H9 (cell line): ENCODE measurements around the gene ITIH5. TPM values are rescaled to one million over a fixed set of nuclear protein-coding genes. Genes with fewer than 3 reads are reported as not detected.

Experiments used
- DNase-seq: peaks from one replicate; pipeline ENCODE4 v3.0.0-alpha.2; 2017
- H2AFZ ChIP-seq: one replicate; pipeline ENCODE4 v1.6.1; 2013; ENCODE audit warnings: mild to moderate bottlenecking, low read length, control low read depth, moderate library complexity
- H2AK5ac ChIP-seq: 2 replicates; pipeline ENCODE4 v1.6.1; 2013; ENCODE audit warnings: low read length, control low read depth, mixed read lengths; ENCODE audit not compliant: insufficient read length
- H2BK120ac ChIP-seq: one replicate; pipeline ENCODE4 v1.6.1; 2013; ENCODE audit warnings: low read depth, mild to moderate bottlenecking, low read length, control low read depth, inconsistent platforms; ENCODE audit not compliant: poor library complexity, severe bottlenecking
- H2BK12ac ChIP-seq: 2 replicates; pipeline ENCODE4 v1.6.1; 2013; ENCODE audit warnings: low read length, control low read depth, mixed read lengths, low read depth; ENCODE audit not compliant: insufficient read length
- H2BK15ac ChIP-seq: 2 replicates; pipeline ENCODE4 v1.6.1; 2013; ENCODE audit warnings: low read depth, low read length, control low read depth
- H2BK20ac ChIP-seq: one replicate; pipeline ENCODE4 v1.6.1; 2013; ENCODE audit warnings: low read depth, mild to moderate bottlenecking, low read length, control low read depth, inconsistent platforms; ENCODE audit not compliant: poor library complexity, severe bottlenecking
- H2BK5ac ChIP-seq: 2 replicates; pipeline ENCODE4 v1.6.1; 2013; ENCODE audit warnings: low read length, control low read depth, mixed read lengths; ENCODE audit not compliant: insufficient read length
- H3K14ac ChIP-seq: 2 replicates; pipeline ENCODE4 v1.6.1; 2013; ENCODE audit warnings: low read length, control low read depth; ENCODE audit not compliant: insufficient read depth
- H3K18ac ChIP-seq: 2 replicates; pipeline ENCODE4 v1.6.1; 2013; ENCODE audit warnings: low read depth, mild to moderate bottlenecking, mixed read lengths, low read length, control low read depth; ENCODE audit not compliant: insufficient read length
- H3K23ac ChIP-seq: 2 replicates; pipeline ENCODE4 v1.6.1; 2013; ENCODE audit warnings: low read length, control low read depth, mixed read lengths, low read depth; ENCODE audit not compliant: insufficient read length
- H3K23me2 ChIP-seq: 2 replicates; pipeline ENCODE4 v1.6.1; 2013; ENCODE audit warnings: low read depth, mild to moderate bottlenecking, mixed read lengths, low read length, control low read depth; ENCODE audit not compliant: insufficient read length, poor library complexity, severe bottlenecking
- H3K27ac ChIP-seq: 2 replicates; pipeline ENCODE4 v1.5.1; 2013; ENCODE audit warnings: low read length, control low read depth, mixed read lengths, low read depth; ENCODE audit not compliant: insufficient read length
- H3K27me3 ChIP-seq: 2 replicates; pipeline ENCODE4 v1.6.1; 2013; ENCODE audit warnings: low read length, control low read depth, inconsistent platforms; ENCODE audit not compliant: insufficient read depth
- H3K4ac ChIP-seq: 2 replicates; pipeline ENCODE4 v1.6.1; 2013; ENCODE audit warnings: low read depth, mild to moderate bottlenecking, control low read depth, inconsistent platforms, low read length, moderate library complexity
- H3K4me1 ChIP-seq: 2 replicates; pipeline ENCODE4 v1.6.1; 2013; ENCODE audit warnings: low read length, control low read depth, inconsistent platforms; ENCODE audit not compliant: insufficient read depth
- H3K4me2 ChIP-seq: 2 replicates; pipeline ENCODE4 v1.6.1; 2013; ENCODE audit warnings: low read length, control low read depth, mixed read lengths; ENCODE audit not compliant: insufficient read length, insufficient read depth
- H3K56ac ChIP-seq: 2 replicates; pipeline ENCODE4 v1.6.1; 2013; ENCODE audit warnings: low read depth, mild to moderate bottlenecking, mixed read lengths, low read length, control low read depth; ENCODE audit not compliant: insufficient read length
- H3K79me1 ChIP-seq: 2 replicates; pipeline ENCODE4 v1.6.1; 2013; ENCODE audit warnings: low read depth, mild to moderate bottlenecking, moderate library complexity, low read length, control low read depth, inconsistent platforms; ENCODE audit not compliant: insufficient read depth, poor library complexity, severe bottlenecking
- H3K79me2 ChIP-seq: 2 replicates; pipeline ENCODE4 v1.6.1; 2013; ENCODE audit warnings: low read length, control low read depth, inconsistent platforms; ENCODE audit not compliant: insufficient read depth
- H3K9ac ChIP-seq: 2 replicates; pipeline ENCODE4 v1.6.1; 2013; ENCODE audit warnings: low read length, control low read depth, mixed read lengths; ENCODE audit not compliant: insufficient read length; ENCODE audit errors: extremely low read depth
- H3K9me3 ChIP-seq: one replicate; pipeline ENCODE4 v1.6.1; 2013; ENCODE audit warnings: low read depth, low read length, inconsistent platforms; ENCODE audit not compliant: control insufficient read depth
- H3T11ph ChIP-seq: one replicate; pipeline ENCODE4 v1.6.1; 2013; ENCODE audit warnings: mild to moderate bottlenecking, low read length, control low read depth, inconsistent platforms
- H4K20me1 ChIP-seq: one replicate; pipeline ENCODE4 v1.6.1; 2013; ENCODE audit not compliant: control insufficient read depth, insufficient read length, insufficient read depth
- H4K5ac ChIP-seq: 2 replicates; pipeline ENCODE4 v1.6.1; 2013; ENCODE audit warnings: low read depth, mild to moderate bottlenecking, mixed read lengths, low read length, control low read depth; ENCODE audit not compliant: insufficient read length
- H4K8ac ChIP-seq: replicated peaks from 2 replicates; pipeline ENCODE4 v1.6.1; 2013; ENCODE audit warnings: low read length, control low read depth, mixed read lengths, low read depth; ENCODE audit not compliant: insufficient read length
- H4K91ac ChIP-seq: 2 replicates; pipeline ENCODE4 v1.6.1; 2013; ENCODE audit warnings: low read depth, mild to moderate bottlenecking, moderate library complexity, mixed read lengths, low read length, control low read depth; ENCODE audit not compliant: insufficient read length
- H3K27ac Mint-ChIP-seq, 3 experiments: 2 replicates in 2 of 3; 3 replicates in 1 of 3; pipeline ENCODE4 v1.8.0; 2020 to 2021; ENCODE audit warnings: mixed read lengths in 3 of 3, mild to moderate bottlenecking in 1 of 3, moderate library complexity in 1 of 3
- H3K27me3 Mint-ChIP-seq: 2 replicates; pipeline ENCODE4 v1.8.0; 2021; ENCODE audit warnings: low read depth, mild to moderate bottlenecking, moderate library complexity, mixed read lengths
- H3K36me3 Mint-ChIP-seq, 3 experiments: 2 replicates in 2 of 3; 3 replicates in 1 of 3; pipeline ENCODE4 v1.8.0; 2020 to 2021; ENCODE audit warnings: low read depth in 3 of 3, mixed read lengths in 3 of 3; ENCODE audit not compliant: insufficient read depth in 1 of 3
- H3K4me1 Mint-ChIP-seq, 2 experiments: 2 replicates each; pipeline ENCODE4 v1.8.0; 2020; ENCODE audit warnings: mixed read lengths in 2 of 2
- H3K4me3 Mint-ChIP-seq, 2 experiments: 2 replicates in 1 of 2; 3 replicates in 1 of 2; pipeline ENCODE4 v1.8.0; 2020 to 2021; ENCODE audit warnings: mild to moderate bottlenecking in 2 of 2, mixed read lengths in 2 of 2, moderate library complexity in 1 of 2
- H3K9me3 Mint-ChIP-seq, 2 experiments: 2 replicates in 1 of 2; 3 replicates in 1 of 2; pipeline ENCODE4 v1.8.0; 2020; ENCODE audit warnings: mild to moderate bottlenecking in 2 of 2, mixed read lengths in 2 of 2, moderate library complexity in 1 of 2
- CTCF ChIP-seq: fragments of 200-600 bp; sonication (generic); conservative IDR thresholded peaks from 3 replicates; pipeline ENCODE4 v1.8.0; 2021; ENCODE audit warnings: antibody characterized with exemption, mild to moderate bottlenecking
- WGBS: extraction: QIAGEN DNeasy Blood & Tissue Kit; methylation state at CpG from one replicate; pipeline ENCODE4 v1.1.7; 2013; ENCODE audit warnings: missing lambda C conversion rate, low lambda C conversion rate, mixed read lengths; ENCODE audit not compliant: insufficient read length; ENCODE audit errors: extremely low coverage; 5-methylcytosine and 5-hydroxymethylcytosine counted together
- total RNA-seq: library from RNA; stranded (reverse); gene quantifications from 2 replicates; pipeline ENCODE4 v1.2.1, GENCODE V29; 2021

The ITIH5 gene
- total RNA-seq, 1 experiment from 2014 or later, result 1.3 TPM

GRCh38 chr10:7610026-7610425 lies 56.7 kb downstream of the ITIH5 start:
- H3K27ac ChIP-seq, result no peak overlapping the region

More at GRCh38 chr10:7610026-7610425, 56.7 kb downstream of the ITIH5 start:
- no peak overlapping the region for H4K8ac ChIP-seq
- TF ChIP-seq CTCF, result no peak
- no peak overlapping the region for H3K14ac ChIP-seq
- no peaks in the 10 kb centered on the region for H4K20me1 ChIP-seq
- no peaks in the 10 kb centered on the region for H3K9me3 ChIP-seq
- peaks cover 4 to 5% of the 10 kb centered on the region in 2 experiments; a peak in 2 of 4 replicates for H3K4me1 Mint-ChIP-seq
- no peak overlapping the region for H3K9ac ChIP-seq
- no peak overlapping the region for H2AK5ac ChIP-seq
- no peaks in the 10 kb centered on the region for H3K27me3 ChIP-seq
- no peaks in the 10 kb centered on the region for H3K9me3 Mint-ChIP-seq
- H3K23me2 ChIP-seq, result no peaks in the 10 kb centered on the region
- H2AFZ ChIP-seq, result no peak overlapping the region
- H2BK15ac ChIP-seq, result no peak overlapping the region
- H3K4me2 ChIP-seq, result no peak overlapping the region
- H2BK5ac ChIP-seq, result no peak overlapping the region
- H3K79me1 ChIP-seq, result no peaks in the 10 kb centered on the region
- no CpG with 5 or more reads among the region's 3 CpGs for WGBS
- H3K79me2 ChIP-seq, result no peaks in the 10 kb centered on the region
- no peak overlapping the region for H2BK20ac ChIP-seq
- H3K27me3 Mint-ChIP-seq, result no peaks in the 10 kb centered on the region
- no peak overlapping the region for H3K56ac ChIP-seq
- no peak overlapping the region for H3K18ac ChIP-seq
- H3K23ac ChIP-seq, result no peak overlapping the region
- no peak overlapping the region for H2BK12ac ChIP-seq
- no peak overlapping the region for H3K4me3 Mint-ChIP-seq
- no peaks in the 10 kb centered on the region for H3K4me1 ChIP-seq
- no peak overlapping the region for H3T11ph ChIP-seq
- no peak overlapping the region for H3K4ac ChIP-seq
- no peak overlapping the region for H4K5ac ChIP-seq
- no peaks in the 10 kb centered on the region for H3K36me3 Mint-ChIP-seq
- H4K91ac ChIP-seq, result no peak overlapping the region
- no peak for DNase-seq
- H3K27ac Mint-ChIP-seq, result no peak overlapping the region
- no peak overlapping the region for H2BK120ac ChIP-seq
